Kidney (tissue), 14 donors: ENCODE data around the gene PGPEP1. TPM values are rescaled to one million over a fixed set of nuclear protein-coding genes. Genes with fewer than 3 reads are reported as not detected.

Experiments used
- DNase-seq, 5 donors: peaks; one replicate each; pipeline ENCODE4 v3.0.0-alpha.2; 2013 to 2020
- FAIRE-seq: peaks from 2 replicates; lab custom pipeline; 2012; peaks lifted over from hg19 to GRCh38; lab: Jason Lieb, UNC
- H3K27ac ChIP-seq, 2 donors: one replicate each; pipeline ENCODE4 v1.7.0; 2013; ENCODE audit warnings: low read depth in 2 of 2, low read length in 2 of 2, inconsistent platforms in 1 of 2
- H3K27me3 ChIP-seq: one replicate; pipeline ENCODE4 v1.7.1; 2013; ENCODE audit warnings: low read length, inconsistent platforms; ENCODE audit not compliant: control insufficient read depth, insufficient read depth
- H3K36me3 ChIP-seq, 3 donors: one replicate each; pipeline versions ENCODE4 v1.7.0 to v1.7.1; 2013; ENCODE audit warnings: low read length in 3 of 3, control low read depth in 1 of 3, inconsistent platforms in 1 of 3; ENCODE audit not compliant: insufficient read depth in 3 of 3, control insufficient read depth in 2 of 3
- H3K4me1 ChIP-seq, 3 donors: one replicate each; pipeline versions ENCODE4 v1.7.0 to v1.7.1; 2013; ENCODE audit warnings: low read length in 3 of 3, inconsistent platforms in 1 of 3, low read depth in 1 of 3; ENCODE audit not compliant: control insufficient read depth in 2 of 3, insufficient read depth in 2 of 3
- H3K4me3 ChIP-seq, 3 donors: one replicate each; pipeline versions ENCODE4 v1.7.0 to v1.8.1; 2013; ENCODE audit warnings: low read length in 3 of 3, control low read depth in 1 of 3, inconsistent platforms in 1 of 3
- H3K9ac ChIP-seq, 3 donors: one replicate each; pipeline versions ENCODE4 v1.7.0 to v1.7.1; 2013; ENCODE audit warnings: low read length in 3 of 3, control low read depth in 1 of 3, inconsistent platforms in 1 of 3
- H3K9me3 ChIP-seq, 3 donors: one replicate each; pipeline versions ENCODE4 v1.7.0 to v1.7.1; 2013; ENCODE audit warnings: low read length in 3 of 3, control low read depth in 1 of 3, inconsistent platforms in 1 of 3; ENCODE audit not compliant: control insufficient read depth in 2 of 3, insufficient read depth in 1 of 3
- CTCF ChIP-seq: IDR thresholded peaks from 3 replicates; pipeline ENCODE4 v1.5.1; 2012; ENCODE audit warnings: mild to moderate bottlenecking, moderate library complexity, borderline replicate concordance; ENCODE audit not compliant: insufficient read depth; ENCODE audit errors: extremely low read depth
- intact Hi-C: fragments of 100-400 bp; cut with DNase I; formaldehyde crosslinking; loops from one replicate; pipeline ENCODE4 v1.11.1; 2022
- polyA plus RNA-seq: library from polyadenylated mRNA; stranded (reverse); fragments of 350-450 nt; fragmentation: Illumina TruSeq; extraction: RNeasy Lipid Tissue Mini Kit (QIAGEN cat#74804); gene quantifications from one replicate; pipeline ENCODE4 v1.2.3, GENCODE V29; 2014; ENCODE audit warnings: low read depth, low replicate concordance; ENCODE audit not compliant: insufficient read depth
- total RNA-seq: library from RNA; stranded (reverse); fragmentation: NEBNext Ultra II Directional; extraction: Animal tissue kit (Norgen Biotek cat#: 25700); gene quantifications from one replicate; pipeline ENCODE4 v1.2.1, GENCODE V29; 2021
- donor health status: control.
- donor health status: control.
- donor health status: control.
- donor health status: control.
- donor health status: control.
- donor health status: DM: yes; HTN: yes; CAD: no.
- donor health status: Normal renal cell carcinoma (clear cell type).

The PGPEP1 gene
- total and polyA plus RNA-seq, 2 donors from 2014 or later: 54.5 to 76.1 TPM

DNA sequence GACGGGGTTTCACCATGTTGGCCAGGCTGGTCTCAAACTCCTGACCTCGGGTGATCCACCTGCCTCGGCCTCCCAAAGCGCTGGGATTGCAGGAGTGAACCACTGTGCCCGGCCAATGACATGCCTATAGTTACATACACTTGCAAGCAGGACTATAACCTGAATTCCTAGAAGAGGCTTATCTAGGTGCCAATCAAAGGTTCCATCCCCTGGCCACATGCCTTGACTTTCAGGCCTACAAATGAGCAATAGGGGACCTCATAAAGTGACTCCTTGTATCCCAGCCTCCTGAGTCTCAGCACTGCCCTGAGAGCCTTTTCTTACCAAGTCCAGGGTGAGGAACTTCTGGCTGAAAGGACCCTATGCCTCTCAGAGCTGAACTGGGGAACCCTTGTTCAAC, 13.6 kb upstream of the PGPEP1 start:
- no peak for DNase-seq
- TF ChIP-seq CTCF: no peak
- intact Hi-C loops: no loop called here

DNA sequence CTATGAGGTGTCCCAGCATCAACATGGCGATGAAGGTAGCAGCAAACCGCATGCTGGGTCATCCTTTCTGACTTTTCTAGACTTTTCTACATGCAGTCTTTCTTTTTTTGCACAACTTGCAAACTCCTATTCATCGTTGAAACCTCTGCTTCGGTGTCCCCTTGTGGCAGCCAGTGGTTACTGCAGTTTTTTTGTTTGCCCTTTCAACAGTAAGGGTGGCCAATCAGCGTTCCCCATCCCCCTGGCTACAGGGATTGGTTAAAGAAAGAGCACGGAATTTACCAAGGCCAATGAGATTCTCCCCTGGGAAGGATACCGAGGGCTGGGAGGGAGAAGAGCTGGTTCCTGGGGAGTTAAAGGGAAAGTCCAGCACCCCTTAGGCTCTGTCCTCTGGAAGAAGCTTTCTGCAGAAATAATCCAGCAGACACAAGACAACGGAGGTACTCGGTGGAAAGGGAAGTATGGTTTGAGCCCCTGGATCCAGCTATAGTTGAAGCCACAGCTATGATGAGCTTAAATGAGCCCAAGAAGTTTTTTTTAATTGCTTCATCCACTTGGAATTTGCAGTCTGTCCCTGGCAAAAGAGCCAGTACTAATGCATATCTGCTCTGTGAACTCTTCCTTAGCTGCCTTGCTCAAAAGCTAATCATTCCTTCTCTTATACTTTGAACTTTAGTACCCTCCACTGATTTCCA, 11.9 kb upstream of the PGPEP1 start:
- Histone ChIP-seq H3K9ac (peak overlapping the region in 2 of 3 donors; percentile 12 to 15), H3K4me3 (peak overlapping the region; percentile 36 to 61 (median 44))

More for the DNA sequence above, 13.6 kb upstream of the PGPEP1 start:
- Histone ChIP-seq H3K4me1 (peaks cover 3 to 23% (median 18%) of the 10 kb centered on the region in 3 donors), H3K4me3 (no peak overlapping the region), H3K9me3 (no peaks in the 10 kb centered on the region), H3K36me3 (no peaks in the 10 kb centered on the region), H3K9ac (no peak overlapping the region), H3K27ac (no peak overlapping the region), H3K27me3 (no peaks in the 10 kb centered on the region)
- no peak for FAIRE-seq

GRCh38 chr19:18329035-18329376, 11.4 kb upstream of the PGPEP1 start:
- H3K4me3 ChIP-seq: peak overlapping the region; percentile 36 to 61 (median 44)
- no peak for TF ChIP-seq CTCF
- DNase-seq (no peak), FAIRE-seq (no peak)
- no peaks in the 10 kb centered on the region for H3K36me3 ChIP-seq
- no peaks in the 10 kb centered on the region for H3K27me3 ChIP-seq
- H3K9me3 ChIP-seq: no peaks in the 10 kb centered on the region
- H3K9ac ChIP-seq: peak overlapping the region in 2 of 3 donors; percentile 12 to 15
- peaks cover 0 to 20% (median 14%) of the 10 kb centered on the region in 3 donors for H3K4me1 ChIP-seq
- peak overlapping the region; percentile 27 to 56 for H3K27ac ChIP-seq
- intact Hi-C loops: no loop called here

More for the DNA sequence above, 11.9 kb upstream of the PGPEP1 start:
- Histone ChIP-seq H3K36me3 (no peaks in the 10 kb centered on the region), H3K27me3 (no peaks in the 10 kb centered on the region), H3K9me3 (no peaks in the 10 kb centered on the region), H3K4me1 (peaks cover 2 to 18% (median 18%) of the 10 kb centered on the region in 3 donors), H3K27ac (peak overlapping the region; percentile 27 to 56)
- peak; percentile 98 for TF ChIP-seq CTCF
- peak; percentile 93 to 99 (median 95) for DNase-seq
- peak; percentile 98 for FAIRE-seq
- intact Hi-C loops: no loop called here
